ENCODE results near the gene GRB14. TPM values are rescaled to one million over a fixed set of nuclear protein-coding genes. Genes with fewer than 3 reads are reported as not detected.

Gene GRB14
- total RNA-seq, 3 donors from 2014 or later (not counting 1 experiment from before 2014, with no cell fraction given), result not detected

DNA sequence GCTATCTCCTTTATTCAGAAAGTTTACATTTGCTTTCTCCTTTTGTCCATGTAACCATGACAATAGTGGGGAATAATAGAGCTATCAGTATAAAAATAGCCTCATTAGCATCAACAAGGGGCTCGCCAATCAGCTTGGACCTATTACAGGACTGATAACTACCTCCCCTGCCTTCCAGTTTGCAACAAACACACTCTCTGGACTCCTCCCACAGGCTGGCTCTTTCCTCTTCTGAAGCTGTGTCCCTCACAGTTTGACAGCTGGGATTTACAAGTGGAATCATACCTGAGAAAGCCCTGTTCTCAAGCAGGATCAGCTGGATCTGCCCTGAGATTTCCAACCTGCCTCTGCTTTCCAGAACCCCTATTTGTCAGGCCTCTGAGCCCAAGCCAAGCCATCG is 162.5 kb downstream of the GRB14 start:
- H3K27ac ChIP-seq (ENCODE audit: low read length), result no peak overlapping the region
- no peaks in the 10 kb centered on the region for H3K9me3 ChIP-seq (ENCODE audit: control insufficient read depth, insufficient read depth, low read length)
- Mint-ChIP-seq H3K27ac (no peak overlapping the region), H3K4me1 (no peaks in the 10 kb centered on the region), H3K9me3 (peaks cover 10% of the 10 kb centered on the region in 2 donors), H3K27me3 (ENCODE audit: low read depth in 2 of 2) (no peaks in the 10 kb centered on the region), H3K4me3 (no peak overlapping the region), H3K36me3 (no peaks in the 10 kb centered on the region)
- intact Hi-C loops (cut with micrococcal nuclease), result no loop called here
- DNase-seq (no peak), ATAC-seq (no peak)
- H3K27me3 ChIP-seq (ENCODE audit: control insufficient read depth, insufficient read depth, low read length), result no peaks in the 10 kb centered on the region
- WGBS (ENCODE audit: insufficient coverage), result 80% methylated on average over 1 of the region's 2 CpGs
- TF ChIP-seq, protein P1, sequence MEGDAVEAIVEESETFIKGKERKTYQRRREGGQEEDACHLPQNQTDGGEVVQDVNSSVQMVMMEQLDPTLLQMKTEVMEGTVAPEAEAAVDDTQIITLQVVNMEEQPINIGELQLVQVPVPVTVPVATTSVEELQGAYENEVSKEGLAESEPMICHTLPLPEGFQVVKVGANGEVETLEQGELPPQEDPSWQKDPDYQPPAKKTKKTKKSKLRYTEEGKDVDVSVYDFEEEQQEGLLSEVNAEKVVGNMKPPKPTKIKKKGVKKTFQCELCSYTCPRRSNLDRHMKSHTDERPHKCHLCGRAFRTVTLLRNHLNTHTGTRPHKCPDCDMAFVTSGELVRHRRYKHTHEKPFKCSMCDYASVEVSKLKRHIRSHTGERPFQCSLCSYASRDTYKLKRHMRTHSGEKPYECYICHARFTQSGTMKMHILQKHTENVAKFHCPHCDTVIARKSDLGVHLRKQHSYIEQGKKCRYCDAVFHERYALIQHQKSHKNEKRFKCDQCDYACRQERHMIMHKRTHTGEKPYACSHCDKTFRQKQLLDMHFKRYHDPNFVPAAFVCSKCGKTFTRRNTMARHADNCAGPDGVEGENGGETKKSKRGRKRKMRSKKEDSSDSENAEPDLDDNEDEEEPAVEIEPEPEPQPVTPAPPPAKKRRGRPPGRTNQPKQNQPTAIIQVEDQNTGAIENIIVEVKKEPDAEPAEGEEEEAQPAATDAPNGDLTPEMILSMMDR (IDR thresholded peaks at IDR 0.05), result no peak
- H3K36me3 ChIP-seq (ENCODE audit: control insufficient read depth, insufficient read depth, low read length), result no peaks in the 10 kb centered on the region
- H3K4me3 ChIP-seq (ENCODE audit: low read length), result no peak overlapping the region
- no peaks in the 10 kb centered on the region for H3K4me1 ChIP-seq (ENCODE audit: control insufficient read depth, insufficient read depth, low read length)

DNA sequence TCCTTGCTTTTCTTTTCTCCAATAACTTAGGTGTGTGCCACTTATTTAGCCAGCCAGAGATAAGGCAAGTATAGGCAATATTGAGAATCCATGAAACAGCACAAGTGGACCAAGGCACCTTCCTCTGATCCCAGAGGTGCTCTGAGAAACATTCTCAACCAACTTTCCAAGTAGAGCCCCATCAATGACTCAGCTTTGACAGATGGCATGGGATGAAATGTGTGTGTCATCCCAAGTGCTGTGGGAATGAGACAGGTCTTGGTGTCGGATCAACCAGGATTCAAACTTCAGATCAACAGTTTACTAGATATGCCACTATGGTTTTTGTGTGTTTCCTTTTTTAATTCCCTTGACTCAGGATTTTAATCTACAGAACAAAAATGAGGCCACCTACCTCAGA is 164.0 kb downstream of the GRB14 start:
- H3K4me3 Mint-ChIP-seq, result no peak overlapping the region
- Histone ChIP-seq H3K4me3 (ENCODE audit: low read length) (no peak overlapping the region), H3K27ac (ENCODE audit: low read length) (no peak overlapping the region), H3K36me3 (ENCODE audit: control insufficient read depth, insufficient read depth, low read length) (no peaks in the 10 kb centered on the region), H3K27me3 (ENCODE audit: control insufficient read depth, insufficient read depth, low read length) (no peaks in the 10 kb centered on the region), H3K4me1 (ENCODE audit: control insufficient read depth, insufficient read depth, low read length) (no peaks in the 10 kb centered on the region), H3K9me3 (ENCODE audit: control insufficient read depth, insufficient read depth, low read length) (no peaks in the 10 kb centered on the region)
- no peak overlapping the region for H3K27ac Mint-ChIP-seq
- intact Hi-C loops (cut with micrococcal nuclease), result no loop called here
- ATAC-seq, result no peak
- DNase-seq, result no peak
- WGBS (ENCODE audit: insufficient coverage), result 43% methylated on average over 1 of the region's 1 CpG
- H3K36me3 Mint-ChIP-seq, result no peaks in the 10 kb centered on the region
- H3K4me1 Mint-ChIP-seq, result no peaks in the 10 kb centered on the region
- peaks cover 6 to 8% of the 10 kb centered on the region in 2 donors for H3K9me3 Mint-ChIP-seq
- H3K27me3 Mint-ChIP-seq (ENCODE audit: low read depth in 2 of 2), result no peaks in the 10 kb centered on the region
- TF ChIP-seq, protein P1 (IDR thresholded peaks at IDR 0.05), result no peak

DNA sequence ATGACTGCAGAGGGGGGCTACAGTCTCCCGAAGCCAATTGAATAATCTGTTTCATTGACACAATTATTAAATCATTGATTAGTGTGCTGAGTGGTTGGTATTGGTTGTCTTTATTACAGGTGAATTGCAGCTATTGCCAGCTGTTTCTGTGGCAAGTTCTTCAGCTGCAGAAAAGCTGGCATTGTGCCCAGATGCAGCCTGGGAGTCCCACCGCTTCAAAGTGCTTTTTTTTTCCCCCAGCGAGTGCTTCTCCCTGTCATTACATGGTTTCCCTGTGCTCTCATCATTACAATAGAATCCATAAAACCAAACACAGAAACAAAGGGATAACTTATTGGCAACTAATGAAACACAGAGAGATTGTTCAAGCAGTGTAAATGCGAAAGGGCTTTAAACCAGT is 164.7 kb downstream of the GRB14 start:
- no peaks in the 10 kb centered on the region for H3K4me1 ChIP-seq (ENCODE audit: control insufficient read depth, insufficient read depth, low read length)
- TF ChIP-seq, protein P1 (IDR thresholded peaks at IDR 0.05), result no peak
- WGBS (ENCODE audit: insufficient coverage), result 28% methylated on average over 4 of the region's 4 CpGs
- H3K27ac ChIP-seq (ENCODE audit: low read length), result no peak overlapping the region
- intact Hi-C loops (cut with micrococcal nuclease), result no loop called here
- Mint-ChIP-seq H3K27me3 (ENCODE audit: low read depth in 2 of 2) (no peaks in the 10 kb centered on the region), H3K27ac (no peak overlapping the region), H3K4me1 (no peaks in the 10 kb centered on the region), H3K36me3 (no peaks in the 10 kb centered on the region), H3K4me3 (no peak overlapping the region), H3K9me3 (peaks cover 2% of the 10 kb centered on the region in 2 donors)
- DNase-seq (no peak), ATAC-seq (no peak)
- no peaks in the 10 kb centered on the region for H3K9me3 ChIP-seq (ENCODE audit: control insufficient read depth, insufficient read depth, low read length)
- no peak overlapping the region for H3K4me3 ChIP-seq (ENCODE audit: low read length)
- no peaks in the 10 kb centered on the region for H3K27me3 ChIP-seq (ENCODE audit: control insufficient read depth, insufficient read depth, low read length)
- no peaks in the 10 kb centered on the region for H3K36me3 ChIP-seq (ENCODE audit: control insufficient read depth, insufficient read depth, low read length)

DNA sequence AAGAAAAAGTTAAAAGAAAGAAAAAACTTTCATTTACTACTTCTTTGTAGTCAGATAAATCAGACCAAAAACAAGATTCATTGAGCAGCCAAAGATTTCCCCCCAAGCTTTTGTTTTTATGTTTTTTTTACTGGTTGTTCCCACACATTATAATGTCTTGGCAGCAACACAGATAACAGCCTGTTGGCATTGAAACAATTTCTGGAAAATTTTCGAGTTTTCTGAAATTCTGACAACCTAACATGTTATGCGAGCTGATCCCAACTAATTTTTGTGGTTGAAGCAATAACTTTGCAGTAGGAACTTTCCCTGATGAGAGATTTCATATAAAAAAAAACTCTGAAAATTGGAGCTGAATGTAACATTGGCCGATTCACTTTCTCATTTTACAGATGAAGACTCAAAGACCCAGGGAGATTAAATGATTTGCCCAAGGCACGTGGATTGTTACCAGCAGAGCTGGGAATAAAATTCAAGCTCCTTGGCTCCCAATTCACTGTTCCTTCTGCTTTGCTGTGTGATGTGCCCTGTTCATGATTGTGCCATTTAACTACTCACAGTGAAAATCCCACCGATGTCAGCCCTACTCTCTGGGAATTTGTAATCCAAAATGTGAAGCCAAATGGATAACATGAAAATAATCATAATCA is 167.5 kb downstream of the GRB14 start:
- intact Hi-C loops (cut with micrococcal nuclease), result no loop called here

More for the DNA sequence above, 167.5 kb downstream of the GRB14 start:
- TF ChIP-seq, protein P1 (IDR thresholded peaks at IDR 0.05), result no peak
- H3K4me3 ChIP-seq (ENCODE audit: low read length), result no peak overlapping the region
- Mint-ChIP-seq H3K27ac (no peak overlapping the region), H3K4me1 (no peaks in the 10 kb centered on the region), H3K9me3 (peaks cover 2% of the 10 kb centered on the region in 2 donors), H3K4me3 (no peak overlapping the region), H3K27me3 (ENCODE audit: low read depth in 2 of 2) (no peaks in the 10 kb centered on the region), H3K36me3 (no peaks in the 10 kb centered on the region)
- H3K27me3 ChIP-seq (ENCODE audit: control insufficient read depth, insufficient read depth, low read length), result no peaks in the 10 kb centered on the region
- H3K9me3 ChIP-seq (ENCODE audit: control insufficient read depth, insufficient read depth, low read length), result no peaks in the 10 kb centered on the region
- DNase-seq (no peak), ATAC-seq (no peak)
- no peak overlapping the region for H3K27ac ChIP-seq (ENCODE audit: low read length)
- WGBS (ENCODE audit: insufficient coverage), result 75% methylated on average over 4 of the region's 5 CpGs
- H3K36me3 ChIP-seq (ENCODE audit: control insufficient read depth, insufficient read depth, low read length), result no peaks in the 10 kb centered on the region
- no peaks in the 10 kb centered on the region for H3K4me1 ChIP-seq (ENCODE audit: control insufficient read depth, insufficient read depth, low read length)
